ENCODE data around the gene NEAT1. TPM values are rescaled to one million over a fixed set of nuclear protein-coding genes. Genes with fewer than 3 reads are reported as not detected.
A peak's percentile ranks its signal among the peaks of the same experiment; 100 is the strongest.

The NEAT1 gene
- total and polyA plus RNA-seq, 8 donors = 295 to 2,770 (median 695) TPM

GRCh38 chr11:65429724-65430405 lies 7.3 kb downstream of the NEAT1 start:
- DNase-seq (peak; percentile 76 to 88 (median 80)), FAIRE-seq (no peak), ATAC-seq (peak; percentile 1 to 27 (median 3))
- H3K27ac ChIP-seq = peak overlapping the region in 3 of 4 donors; percentile 36 to 99 (median 66)
- H3K36me3 ChIP-seq = peaks cover 0 to 29% (median 4%) of the 10 kb centered on the region in 3 donors
- peaks cover 16 to 68% (median 20%) of the 10 kb centered on the region in 3 donors for H3K4me1 ChIP-seq
- intact Hi-C loops (cut with DNase I) = no loop called here
- WGBS, 2 donors = 8 to 10% methylated on average over 9 of the region's 9 CpGs
- H3K4me3 ChIP-seq = peak overlapping the region in 2 of 4 donors; percentile 6 to 12
- H3K27me3 ChIP-seq = no peaks in the 10 kb centered on the region
- TF ChIP-seq CTCF (IDR thresholded peaks at IDR 0.05) = no peak
- no peaks in the 10 kb centered on the region for H3K9me3 ChIP-seq

GRCh38 chr11:65430406-65431217 lies 8.0 kb downstream of the NEAT1 start:
- TF ChIP-seq CTCF (IDR thresholded peaks at IDR 0.05) = no peak
- H3K4me1 ChIP-seq = peaks cover 19 to 68% (median 28%) of the 10 kb centered on the region in 3 donors
- ATAC-seq (no peak), FAIRE-seq (no peak), DNase-seq (no peak)
- WGBS, 2 donors = 44 to 57% methylated on average over 6 of the region's 6 CpGs
- H3K9me3 ChIP-seq = no peaks in the 10 kb centered on the region
- H3K27ac ChIP-seq = peak overlapping the region in 3 of 4 donors; percentile 36 to 99 (median 66)
- intact Hi-C loops (cut with DNase I) = no loop called here
- peak overlapping the region in 2 of 4 donors; percentile 6 to 12 for H3K4me3 ChIP-seq
- H3K36me3 ChIP-seq = peaks cover 0 to 27% (median 7%) of the 10 kb centered on the region in 3 donors
- H3K27me3 ChIP-seq = no peaks in the 10 kb centered on the region

GRCh38 chr11:65431451-65432099 lies 9.0 kb downstream of the NEAT1 start:
- 52 to 58% methylated on average over 4 of the region's 4 CpGs for WGBS, 2 donors
- intact Hi-C loops (cut with DNase I) = no loop called here
- peaks cover 28 to 65% (median 28%) of the 10 kb centered on the region in 3 donors for H3K4me1 ChIP-seq
- H3K36me3 ChIP-seq = peaks cover 0 to 27% (median 15%) of the 10 kb centered on the region in 3 donors
- no peak for ATAC-seq
- H3K27ac ChIP-seq = peak overlapping the region in 2 of 4 donors; percentile 17 to 99
- peak overlapping the region in 1 of 4 donors; percentile 3 for H3K4me3 ChIP-seq
- H3K9me3 ChIP-seq = no peaks in the 10 kb centered on the region
- H3K27me3 ChIP-seq = no peaks in the 10 kb centered on the region
- no peak for TF ChIP-seq CTCF (IDR thresholded peaks at IDR 0.05)
- FAIRE-seq = no peak
- no peak for DNase-seq

GRCh38 chr11:65432100-65432650 lies 9.6 kb downstream of the NEAT1 start:
- Histone ChIP-seq H3K9me3 (no peaks in the 10 kb centered on the region), H3K27me3 (no peaks in the 10 kb centered on the region), H3K27ac (peak overlapping the region in 1 of 4 donors; percentile 3), H3K36me3 (peaks cover 0 to 27% (median 15%) of the 10 kb centered on the region in 3 donors), H3K4me3 (peak overlapping the region in 1 of 4 donors; percentile 3), H3K4me1 (peaks cover 28 to 61% (median 30%) of the 10 kb centered on the region in 3 donors)
- no peak for ATAC-seq
- no peak for DNase-seq
- WGBS, 2 donors = 50 to 61% methylated on average over 2 of the region's 2 CpGs
- FAIRE-seq = no peak
- TF ChIP-seq CTCF (IDR thresholded peaks at IDR 0.05) = no peak
- intact Hi-C loops (cut with DNase I) = no loop called here

Data from pancreas (tissue), 10 donors.